Measurements from ENCODE around the gene HPX. TPM values are rescaled to one million over a fixed set of nuclear protein-coding genes. Genes with fewer than 3 reads are reported as not detected.

Gene HPX
- total and polyA plus RNA-seq, 2 of the 4 experiments (the other 2 are of a cell fraction), result 0.36 to 1.4 TPM

DNA sequence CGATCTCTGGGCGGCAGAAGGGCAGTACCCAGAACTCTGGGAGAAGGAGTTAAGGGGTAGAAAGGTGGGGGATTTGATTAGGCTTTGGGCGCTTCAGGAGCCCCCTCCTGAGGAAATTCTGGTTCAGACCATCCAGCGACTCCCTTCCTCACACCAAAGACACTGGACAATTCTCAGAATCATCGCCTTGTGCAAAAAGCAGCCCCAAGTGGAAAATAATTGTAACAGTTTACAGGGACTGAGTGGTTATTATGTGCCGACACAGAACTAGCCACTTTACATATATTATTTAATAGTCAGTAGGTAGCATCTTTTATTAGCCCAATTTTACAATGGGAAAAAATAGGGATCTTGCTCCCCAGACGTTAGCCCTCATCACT is 33.6 kb upstream of the HPX start:
- peaks cover 15% of the 10 kb centered on the region for H3K9me1 ChIP-seq (ENCODE audit: insufficient read depth, low read length)
- TF ChIP-seq RCOR1 (IDR thresholded peaks at IDR 0.05; ENCODE audit: insufficient replicate concordance, low read length) (no peak), RAD21 (IDR thresholded peaks at IDR 0.05; ENCODE audit: low read length) (no peak), MAFK (IDR thresholded peaks at IDR 0.05; ENCODE audit: low read depth, low read length) (no peak), BHLHE40 (IDR thresholded peaks at IDR 0.05; ENCODE audit: low read depth, low read length) (no peak), MAZ (IDR thresholded peaks at IDR 0.05; ENCODE audit: borderline replicate concordance, low read depth, low read length) (no peak), NFE2L2 (IDR thresholded peaks at IDR 0.05; ENCODE audit: low read depth, low read length) (no peak), RFX5 (IDR thresholded peaks at IDR 0.05; ENCODE audit: low read depth, low read length) (no peak), FOS (IDR thresholded peaks at IDR 0.05; ENCODE audit: low read depth, low read length) (no peak), POLR2A (IDR thresholded peaks at IDR 0.05; ENCODE audit: low read depth, low read length) (no peak), MXI1 (IDR thresholded peaks at IDR 0.05; ENCODE audit: borderline replicate concordance, low read depth, low read length) (no peak), CHD1 (IDR thresholded peaks at IDR 0.05; ENCODE audit: low read depth, low read length) (no peak), CEBPB (IDR thresholded peaks at IDR 0.05; ENCODE audit: low read depth, low read length) (no peak), SMC3 (IDR thresholded peaks at IDR 0.05; ENCODE audit: low read depth, low read length) (no peak)
- TF ChIP-seq, protein P1, sequence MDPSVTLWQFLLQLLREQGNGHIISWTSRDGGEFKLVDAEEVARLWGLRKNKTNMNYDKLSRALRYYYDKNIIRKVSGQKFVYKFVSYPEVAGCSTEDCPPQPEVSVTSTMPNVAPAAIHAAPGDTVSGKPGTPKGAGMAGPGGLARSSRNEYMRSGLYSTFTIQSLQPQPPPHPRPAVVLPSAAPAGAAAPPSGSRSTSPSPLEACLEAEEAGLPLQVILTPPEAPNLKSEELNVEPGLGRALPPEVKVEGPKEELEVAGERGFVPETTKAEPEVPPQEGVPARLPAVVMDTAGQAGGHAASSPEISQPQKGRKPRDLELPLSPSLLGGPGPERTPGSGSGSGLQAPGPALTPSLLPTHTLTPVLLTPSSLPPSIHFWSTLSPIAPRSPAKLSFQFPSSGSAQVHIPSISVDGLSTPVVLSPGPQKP (IDR thresholded peaks at IDR 0.05; ENCODE audit: borderline replicate concordance, low read depth, low read length), result no peak
- TF ChIP-seq, protein P2, sequence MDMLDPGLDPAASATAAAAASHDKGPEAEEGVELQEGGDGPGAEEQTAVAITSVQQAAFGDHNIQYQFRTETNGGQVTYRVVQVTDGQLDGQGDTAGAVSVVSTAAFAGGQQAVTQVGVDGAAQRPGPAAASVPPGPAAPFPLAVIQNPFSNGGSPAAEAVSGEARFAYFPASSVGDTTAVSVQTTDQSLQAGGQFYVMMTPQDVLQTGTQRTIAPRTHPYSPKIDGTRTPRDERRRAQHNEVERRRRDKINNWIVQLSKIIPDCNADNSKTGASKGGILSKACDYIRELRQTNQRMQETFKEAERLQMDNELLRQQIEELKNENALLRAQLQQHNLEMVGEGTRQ (IDR thresholded peaks at IDR 0.05; ENCODE audit: low read depth, low read length), result no peak
- TF ChIP-seq, protein P3, sequence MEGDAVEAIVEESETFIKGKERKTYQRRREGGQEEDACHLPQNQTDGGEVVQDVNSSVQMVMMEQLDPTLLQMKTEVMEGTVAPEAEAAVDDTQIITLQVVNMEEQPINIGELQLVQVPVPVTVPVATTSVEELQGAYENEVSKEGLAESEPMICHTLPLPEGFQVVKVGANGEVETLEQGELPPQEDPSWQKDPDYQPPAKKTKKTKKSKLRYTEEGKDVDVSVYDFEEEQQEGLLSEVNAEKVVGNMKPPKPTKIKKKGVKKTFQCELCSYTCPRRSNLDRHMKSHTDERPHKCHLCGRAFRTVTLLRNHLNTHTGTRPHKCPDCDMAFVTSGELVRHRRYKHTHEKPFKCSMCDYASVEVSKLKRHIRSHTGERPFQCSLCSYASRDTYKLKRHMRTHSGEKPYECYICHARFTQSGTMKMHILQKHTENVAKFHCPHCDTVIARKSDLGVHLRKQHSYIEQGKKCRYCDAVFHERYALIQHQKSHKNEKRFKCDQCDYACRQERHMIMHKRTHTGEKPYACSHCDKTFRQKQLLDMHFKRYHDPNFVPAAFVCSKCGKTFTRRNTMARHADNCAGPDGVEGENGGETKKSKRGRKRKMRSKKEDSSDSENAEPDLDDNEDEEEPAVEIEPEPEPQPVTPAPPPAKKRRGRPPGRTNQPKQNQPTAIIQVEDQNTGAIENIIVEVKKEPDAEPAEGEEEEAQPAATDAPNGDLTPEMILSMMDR (conservative IDR thresholded peaks at IDR 0.05; ENCODE audit: low read depth, low read length), result no peak
- peak overlapping the region; percentile 53; the same call in 1 of the 2 replicates for H3K18ac ChIP-seq (ENCODE audit: low read depth, low read length)
- peaks cover 24 to 69% of the 10 kb centered on the region in 2 experiments; a peak in 3 of 4 replicates for H3K79me1 ChIP-seq (ENCODE audit: low read depth in 1 of 2, low read length in 2 of 2)
- ChIA-PET CTCF (interaction anchor here (0.8 kb wide), 1 partner anchor 95 kb away, joined by 4 read pairs; no protein-coding TSS in a partner anchor), POLR2A (ENCODE audit: unreplicated experiment) (no interaction called here)
- peak overlapping the region; percentile 82 for H4K5ac ChIP-seq (ENCODE audit: low read depth, low read length)
- H2AK9ac ChIP-seq (replicated peaks; ENCODE audit: low read depth, low read length, poor library complexity), result peak overlapping the region; percentile 83
- intact Hi-C loops (cut with micrococcal nuclease) (loop anchor here (1.0 kb wide), 1 partner anchor 138 kb away; the partner anchor contains the start of gene TAF10), dilution Hi-C loops (cut with HindIII; ENCODE audit: low sequenced_read_pairs, unreplicated experiment) (no loop called here), in situ Hi-C loops (cut with MboI; ENCODE audit: low sequenced_read_pairs) (no loop called here)
- H3K36me3 ChIP-seq (ENCODE audit: control insufficient read depth, insufficient read depth, low read length), result peaks cover 29% of the 10 kb centered on the region
- no peak overlapping the region for H2BK15ac ChIP-seq (ENCODE audit: low read depth, low read length)
- H2BK5ac ChIP-seq (ENCODE audit: low read depth, low read length, poor library complexity, severe bottlenecking), result peak overlapping the region; percentile 66
- peak overlapping the region; percentile 25 for H3K23ac ChIP-seq (ENCODE audit: low read depth, low read length)
- peak overlapping the region; percentile 54 for H3K14ac ChIP-seq (replicated peaks; ENCODE audit: low read depth, low read length)
- no TSS peak for BruUV-seq (replicated peaks)
- peak overlapping the region; percentile 87 for H3K27ac ChIP-seq (ENCODE audit: insufficient read depth, low read length)
- peak overlapping the region; percentile 63; the same call in 1 of the 2 replicates for H3K56ac ChIP-seq (ENCODE audit: extremely low read depth, insufficient read depth, low read length)
- peak overlapping the region; percentile 92 for H3K4me2 ChIP-seq (ENCODE audit: low read depth, low read length)
- H4K91ac ChIP-seq (ENCODE audit: insufficient read depth, low read depth, low read length), result peak overlapping the region; percentile 57; the same call in 1 of the 2 replicates
- H2AFZ ChIP-seq (replicated peaks; ENCODE audit: low read length, poor library complexity), result peak overlapping the region; percentile 88
- no peaks in the 10 kb centered on the region for H3K27me3 ChIP-seq (ENCODE audit: control insufficient read depth, insufficient read depth, low read length)
- 0 out of 2 replicates have a peak overlapping the region, but pooled peaks have one; percentile 23 for H2BK120ac ChIP-seq (ENCODE audit: low read depth, low read length)
- H3K4me3 ChIP-seq (ENCODE audit: insufficient read depth, low read depth, low read length), result peak overlapping the region; percentile 66
- no peak overlapping the region for H2BK20ac ChIP-seq (ENCODE audit: low read depth, low read length)
- peak overlapping the region; percentile 43; the same call in 1 of the 2 replicates for H2AK5ac ChIP-seq (ENCODE audit: low read depth, low read length)
- peak overlapping the region; percentile 82 for H3K9ac ChIP-seq (ENCODE audit: low read depth, low read length)
- H3K9me3 ChIP-seq (ENCODE audit: control insufficient read depth, insufficient read depth, low read length), result no peaks in the 10 kb centered on the region
- DNase-seq (no peak), ATAC-seq (ENCODE audit: low read depth) (peak; percentile 3; the same call in 1 of the 2 replicates)
- 83% methylated on average over 1 of the region's 7 CpGs; no CpG with 5 or more reads in 1 of the 2 experiments for WGBS, 2 experiments (ENCODE audit: extremely low coverage in 2 of 2, insufficient read length in 1 of 2)
- H4K8ac ChIP-seq (ENCODE audit: low read depth in 2 of 2, low read length in 2 of 2), result peak overlapping the region; percentile 55 to 87
- peaks cover 6% of the 10 kb centered on the region for H3K4me1 ChIP-seq (ENCODE audit: control insufficient read depth, insufficient read depth, low read length)
- peak overlapping the region; percentile 68 for H3K4ac ChIP-seq (ENCODE audit: low read depth, low read length)
- H4K20me1 ChIP-seq (ENCODE audit: insufficient read depth, low read length), result no peaks in the 10 kb centered on the region
